ENCODE measurements around the gene PTTG1IP2. TPM values are rescaled to one million over a fixed set of nuclear protein-coding genes. Genes with fewer than 3 reads are reported as not detected.

PTTG1IP2 gene
- total and polyA plus RNA-seq, 10 of the 15 experiments (the other 5 are each of a cell fraction or from before 2014, with no cell fraction given): not detected

- no peak for ATAC-seq
- 0% methylated on average over 1 of the region's 1 CpG for WGBS (ENCODE audit: insufficient coverage, insufficient replicate concordance, low lambda C conversion rate, missing lambda C conversion rate)
- Histone ChIP-seq H2AFZ (ENCODE audit: control insufficient read depth, low read depth, low read length) (no peak overlapping the region), H3K36me3 (ENCODE audit: control insufficient read depth in 2 of 2, insufficient read depth in 2 of 2, low read length in 1 of 2) (no peaks in the 10 kb centered on the region), H3K9ac (ENCODE audit: control insufficient read depth, insufficient read depth, low read length) (no peak overlapping the region), H3K79me2 (ENCODE audit: control insufficient read depth, insufficient read depth, low read length) (no peaks in the 10 kb centered on the region), H3K27ac (ENCODE audit: control insufficient read depth, insufficient read depth) (no peak overlapping the region), H3K27me3 (replicated peaks in 1 of 2; ENCODE audit: control insufficient read depth in 2 of 2, insufficient read depth in 2 of 2, low read length in 1 of 2) (no peaks in the 10 kb centered on the region; a peak in 1 of 4 replicates), H3K9me3 (replicated peaks; ENCODE audit: control insufficient read depth, insufficient read depth, low read length) (no peaks in the 10 kb centered on the region; the same call in 2 of the 3 replicates), H4K20me1 (ENCODE audit: control insufficient read depth, insufficient read depth) (no peaks in the 10 kb centered on the region), H3K4me2 (ENCODE audit: control insufficient read depth, insufficient read depth) (no peak overlapping the region), H3K4me1 (ENCODE audit: control insufficient read depth, insufficient read depth, low read length) (no peaks in the 10 kb centered on the region), H3K4me3 (no peak overlapping the region)
- RAD21 ChIA-PET (ENCODE audit: unreplicated experiment): interaction anchor here (0.9 kb wide), 1 partner anchor 86 kb away, joined by 3 read pairs; no protein-coding TSS in a partner anchor
- FAIRE-seq: no peak
- CTCF ChIA-PET: interaction anchor here (1.3 to 1.5 kb wide), 2 partner anchors 85 to 89 kb away, joined by 3 read pairs; no protein-coding TSS in a partner anchor
- SMC1A ChIA-PET (ENCODE audit: uncharacterized antibody, unreplicated experiment): interaction anchor here (0.7 to 0.9 kb wide), 2 partner anchors 66 to 88 kb away, joined by 3 read pairs; no protein-coding TSS in a partner anchor
- POLR2A ChIA-PET: no interaction called here
- intact Hi-C loops (cut with micrococcal nuclease; ENCODE audit: unreplicated experiment) (no loop called here), in situ Hi-C loops (cut with MboI) (no loop called here)
- DNase-seq (ENCODE audit: low read depth, low spot score): no peak
- BruUV-seq (replicated peaks): no TSS peak
- TF ChIP-seq SUPT20H (IDR thresholded peaks at IDR 0.05; ENCODE audit: borderline replicate concordance, control insufficient read depth, low read depth, low read length) (no peak), SMC3 (IDR thresholded peaks at IDR 0.05; ENCODE audit: borderline replicate concordance, low read length) (no peak), SRF (IDR thresholded peaks at IDR 0.05; ENCODE audit: low read depth in 2 of 2, low read length in 2 of 2) (no peak), REST (IDR thresholded peaks at IDR 0.05; ENCODE audit: low read depth, low read length) (no peak), RFX5 (IDR thresholded peaks at IDR 0.05; ENCODE audit: low read depth, low read length) (no peak), E2F4 (IDR thresholded peaks at IDR 0.05; ENCODE audit: low read depth, low read length) (no peak)
Measured at GRCh38 chr7:90540406-90540805, 71.0 kb downstream of the PTTG1IP2 start.
